Astrocyte (in vitro differentiated cells and primary cell): Measurements from ENCODE around the gene AURKAIP1. TPM values are rescaled to one million over a fixed set of nuclear protein-coding genes. Genes with fewer than 3 reads are reported as not detected.

Source experiments
- DNase-seq: peaks from one replicate; pipeline ENCODE4 v3.0.0-alpha.2; 2010; ENCODE audit warnings: low read depth
- FAIRE-seq: peaks from 2 replicates; lab custom pipeline; 2011; peaks lifted over from hg19 to GRCh38; lab: Jason Lieb, UNC
- H2AFZ ChIP-seq: 2 replicates; pipeline ENCODE4 v1.6.0; 2012; ENCODE audit warnings: low read depth, low read length, inconsistent platforms
- H3K27ac ChIP-seq: 2 replicates; pipeline ENCODE4 v1.5.1; 2011; ENCODE audit warnings: low read depth, low read length, inconsistent platforms
- H3K27me3 ChIP-seq: 2 replicates; pipeline ENCODE4 v1.6.0; 2011; ENCODE audit warnings: low read length, inconsistent platforms; ENCODE audit not compliant: insufficient read depth
- H3K36me3 ChIP-seq: 2 replicates; pipeline ENCODE4 v1.5.1; 2011; ENCODE audit warnings: low read length, inconsistent platforms; ENCODE audit not compliant: insufficient read depth
- H3K4me1 ChIP-seq: 2 replicates; pipeline ENCODE4 v1.5.1; 2011; ENCODE audit warnings: low read length, inconsistent platforms; ENCODE audit not compliant: insufficient read depth
- H3K4me2 ChIP-seq: 2 replicates; pipeline ENCODE4 v1.6.0; 2012; ENCODE audit warnings: low read length, inconsistent platforms
- H3K4me3 ChIP-seq: 2 replicates; pipeline ENCODE4 v1.5.1; 2011; ENCODE audit warnings: low read depth, mild to moderate bottlenecking, low read length, inconsistent platforms; ENCODE audit not compliant: insufficient read depth
- H3K79me2 ChIP-seq: 2 replicates; pipeline ENCODE4 v1.6.0; 2012; ENCODE audit warnings: mild to moderate bottlenecking, low read length, inconsistent platforms; ENCODE audit not compliant: insufficient read depth
- H3K9ac ChIP-seq: 2 replicates; pipeline ENCODE4 v1.6.0; 2012; ENCODE audit warnings: mild to moderate bottlenecking, low read length, inconsistent platforms
- H3K9me3 ChIP-seq: 2 replicates; pipeline ENCODE4 v1.5.1; 2012; ENCODE audit warnings: low read depth, mild to moderate bottlenecking, low read length, inconsistent platforms; ENCODE audit not compliant: insufficient read depth
- H4K20me1 ChIP-seq: 2 replicates; pipeline ENCODE4 v1.6.0; 2012; ENCODE audit warnings: low read length, inconsistent platforms; ENCODE audit not compliant: insufficient read depth
- H3K27ac Mint-ChIP-seq: one replicate; pipeline ENCODE4 v1.8.0; 2021; ENCODE audit warnings: mild to moderate bottlenecking, mixed read lengths; ENCODE audit not compliant: unreplicated experiment
- H3K27me3 Mint-ChIP-seq: one replicate; pipeline ENCODE4 v1.8.0; 2021; ENCODE audit warnings: low read depth, mixed read lengths; ENCODE audit not compliant: unreplicated experiment
- H3K36me3 Mint-ChIP-seq: one replicate; pipeline ENCODE4 v1.8.0; 2021; ENCODE audit warnings: low read depth, mixed read lengths; ENCODE audit not compliant: unreplicated experiment
- H3K4me1 Mint-ChIP-seq: one replicate; pipeline ENCODE4 v1.8.0; 2021; ENCODE audit warnings: low read depth, mixed read lengths; ENCODE audit not compliant: unreplicated experiment
- H3K4me3 Mint-ChIP-seq: one replicate; pipeline ENCODE4 v1.8.0; 2021; ENCODE audit warnings: mild to moderate bottlenecking, moderate library complexity, mixed read lengths; ENCODE audit not compliant: unreplicated experiment
- H3K9me3 Mint-ChIP-seq: one replicate; pipeline ENCODE4 v1.8.0; 2021; ENCODE audit warnings: mild to moderate bottlenecking, mixed read lengths; ENCODE audit not compliant: unreplicated experiment
- EZH2 ChIP-seq: IDR thresholded peaks from 2 replicates; pipeline ENCODE4 v1.6.1; 2012; ENCODE audit warnings: mild to moderate bottlenecking, low read length, inconsistent platforms; ENCODE audit not compliant: insufficient read depth
- total RNA-seq: library from RNA; stranded (reverse); gene quantifications from 2 replicates; pipeline ENCODE4 v1.2.1, GENCODE V29; 2021
- TF ChIP-seq, protein P1 (sequence below): IDR thresholded peaks from 2 replicates; pipeline ENCODE4 v1.5.1; 2011; ENCODE audit warnings: low read depth, mild to moderate bottlenecking, inconsistent platforms, low read length, moderate library complexity; ENCODE audit not compliant: insufficient read depth

Gene AURKAIP1
- total RNA-seq, 1 donor from 2014 or later, result 135 TPM

DNA sequence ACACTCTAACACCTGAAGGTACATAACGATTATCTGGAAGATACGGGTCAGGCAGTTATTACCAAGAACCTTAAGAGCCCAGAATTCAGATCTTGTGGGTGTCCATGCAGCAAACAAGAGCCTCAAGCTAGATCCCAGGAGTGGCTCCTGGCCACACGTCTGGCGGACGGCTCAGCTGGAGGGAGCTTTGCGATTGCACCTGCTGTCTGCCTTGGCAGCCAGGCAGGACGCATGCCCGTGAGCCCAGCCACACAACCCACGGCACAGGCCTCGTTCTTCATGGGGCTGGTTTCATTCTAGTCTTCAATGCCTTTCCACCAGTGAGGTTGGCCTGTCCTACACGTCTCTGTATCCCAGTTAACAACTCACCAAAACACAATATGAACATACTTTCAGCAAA lies 18.4 kb upstream of the AURKAIP1 start:
- peaks cover 26% of the 10 kb centered on the region for H3K36me3 Mint-ChIP-seq
- H3K36me3 ChIP-seq, result peaks cover 63% of the 10 kb centered on the region

DNA sequence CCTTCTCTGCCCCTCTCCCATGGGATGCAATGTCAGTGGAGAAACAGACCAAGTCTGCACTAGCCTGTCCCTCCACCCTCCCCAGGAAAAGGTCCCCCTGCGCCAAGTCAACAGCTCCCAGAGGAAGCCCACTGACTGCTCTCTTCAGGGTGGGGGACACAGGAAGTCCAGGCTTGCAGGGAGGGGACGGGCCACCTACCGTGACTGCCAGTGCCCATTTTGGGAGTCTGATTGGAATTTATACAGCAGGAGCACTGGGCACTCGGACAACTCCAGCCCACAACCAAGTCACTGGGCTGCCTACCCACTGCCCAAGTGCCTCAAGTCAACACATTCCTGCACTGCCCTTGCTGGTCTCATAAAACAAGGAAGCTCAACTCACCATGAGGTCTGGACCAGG lies 18.0 kb upstream of the AURKAIP1 start:
- Histone ChIP-seq H3K36me3 (peaks cover 65% of the 10 kb centered on the region), H4K20me1 (peaks cover 62% of the 10 kb centered on the region), H3K4me3 (no peak overlapping the region), H3K27ac (no peak overlapping the region), H3K4me2 (no peak overlapping the region), H2AFZ (no peak overlapping the region), H3K27me3 (no peaks in the 10 kb centered on the region), H3K9me3 (no peaks in the 10 kb centered on the region), H3K79me2 (peaks cover 75% of the 10 kb centered on the region), H3K4me1 (peaks cover 8% of the 10 kb centered on the region), H3K9ac (no peak overlapping the region)
- H3K36me3 Mint-ChIP-seq, result peaks cover 23% of the 10 kb centered on the region
- DNase-seq (no peak), FAIRE-seq (no peak)
- H3K27me3 Mint-ChIP-seq, result no peaks in the 10 kb centered on the region
- peak overlapping the region; percentile 12 for H3K27ac Mint-ChIP-seq
- H3K4me3 Mint-ChIP-seq, result no peak overlapping the region
- TF ChIP-seq, protein P1, sequence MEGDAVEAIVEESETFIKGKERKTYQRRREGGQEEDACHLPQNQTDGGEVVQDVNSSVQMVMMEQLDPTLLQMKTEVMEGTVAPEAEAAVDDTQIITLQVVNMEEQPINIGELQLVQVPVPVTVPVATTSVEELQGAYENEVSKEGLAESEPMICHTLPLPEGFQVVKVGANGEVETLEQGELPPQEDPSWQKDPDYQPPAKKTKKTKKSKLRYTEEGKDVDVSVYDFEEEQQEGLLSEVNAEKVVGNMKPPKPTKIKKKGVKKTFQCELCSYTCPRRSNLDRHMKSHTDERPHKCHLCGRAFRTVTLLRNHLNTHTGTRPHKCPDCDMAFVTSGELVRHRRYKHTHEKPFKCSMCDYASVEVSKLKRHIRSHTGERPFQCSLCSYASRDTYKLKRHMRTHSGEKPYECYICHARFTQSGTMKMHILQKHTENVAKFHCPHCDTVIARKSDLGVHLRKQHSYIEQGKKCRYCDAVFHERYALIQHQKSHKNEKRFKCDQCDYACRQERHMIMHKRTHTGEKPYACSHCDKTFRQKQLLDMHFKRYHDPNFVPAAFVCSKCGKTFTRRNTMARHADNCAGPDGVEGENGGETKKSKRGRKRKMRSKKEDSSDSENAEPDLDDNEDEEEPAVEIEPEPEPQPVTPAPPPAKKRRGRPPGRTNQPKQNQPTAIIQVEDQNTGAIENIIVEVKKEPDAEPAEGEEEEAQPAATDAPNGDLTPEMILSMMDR, result no peak
- no peak for TF ChIP-seq EZH2
- peaks cover 12% of the 10 kb centered on the region for H3K4me1 Mint-ChIP-seq
- no peaks in the 10 kb centered on the region for H3K9me3 Mint-ChIP-seq

More for the DNA sequence above, 18.4 kb upstream of the AURKAIP1 start:
- no peak for FAIRE-seq
- Histone ChIP-seq H3K27ac (no peak overlapping the region), H2AFZ (no peak overlapping the region), H3K4me2 (no peak overlapping the region), H3K79me2 (peaks cover 79% of the 10 kb centered on the region), H4K20me1 (peaks cover 65% of the 10 kb centered on the region), H3K4me1 (peaks cover 12% of the 10 kb centered on the region), H3K4me3 (no peak overlapping the region), H3K9ac (no peak overlapping the region), H3K9me3 (no peaks in the 10 kb centered on the region), H3K27me3 (no peaks in the 10 kb centered on the region)
- Mint-ChIP-seq H3K9me3 (no peaks in the 10 kb centered on the region), H3K4me3 (no peak overlapping the region), H3K4me1 (peaks cover 12% of the 10 kb centered on the region), H3K27ac (no peak overlapping the region), H3K27me3 (no peaks in the 10 kb centered on the region)
- TF ChIP-seq EZH2, result no peak
- TF ChIP-seq, protein P1, result no peak
- no peak for DNase-seq

DNA sequence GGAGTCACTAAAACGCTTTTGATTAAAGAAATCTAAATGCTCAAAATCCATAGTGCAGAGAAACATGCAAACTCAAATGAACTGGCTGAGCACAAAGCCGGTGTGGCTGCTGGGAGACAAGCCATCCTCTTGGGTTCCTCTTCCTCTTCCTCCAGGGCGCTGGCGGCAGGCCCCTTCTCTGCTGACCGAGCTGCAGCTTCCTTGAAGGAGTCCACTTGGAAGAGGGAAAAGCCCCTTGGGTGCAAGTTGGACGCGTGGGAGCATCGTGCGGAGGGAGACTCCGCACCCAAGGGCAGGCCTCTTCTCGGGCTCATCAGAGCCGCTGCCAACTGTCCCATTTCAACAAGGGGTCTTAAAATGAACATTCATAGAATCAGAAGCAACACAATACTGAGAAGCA lies 16.2 kb upstream of the AURKAIP1 start:
- Mint-ChIP-seq H3K27me3 (no peaks in the 10 kb centered on the region), H3K4me1 (peaks cover 6% of the 10 kb centered on the region), H3K9me3 (no peaks in the 10 kb centered on the region), H3K4me3 (no peak overlapping the region), H3K36me3 (peaks cover 24% of the 10 kb centered on the region), H3K27ac (no peak overlapping the region)
- Histone ChIP-seq H3K4me1 (no peaks in the 10 kb centered on the region), H2AFZ (no peak overlapping the region), H3K27ac (no peak overlapping the region), H3K36me3 (peaks cover 64% of the 10 kb centered on the region), H3K9me3 (no peaks in the 10 kb centered on the region), H3K27me3 (no peaks in the 10 kb centered on the region), H3K79me2 (peaks cover 65% of the 10 kb centered on the region), H3K4me2 (no peak overlapping the region), H4K20me1 (peaks cover 67% of the 10 kb centered on the region), H3K4me3 (no peak overlapping the region), H3K9ac (no peak overlapping the region)
- DNase-seq (no peak), FAIRE-seq (no peak)
- TF ChIP-seq EZH2, result no peak
- TF ChIP-seq, protein P1, result no peak
